HepG2 (cell line): Measurements from ENCODE around the gene PHLPP2. TPM values are rescaled to one million over a fixed set of nuclear protein-coding genes. Genes with fewer than 3 reads are reported as not detected.
A peak's percentile ranks its signal among the peaks of the same experiment; 100 is the strongest.

ENCODE experiments used
- FOXC1 ChIP-seq: sonication (generic); formaldehyde crosslinking; IDR thresholded peaks from 2 replicates; pipeline ENCODE4 v1.8.0; 2022; ENCODE audit warnings: mild to moderate bottlenecking, missing genetic modification reagents, borderline replicate concordance
- HDAC2 ChIP-seq: sonication (generic); formaldehyde crosslinking; IDR thresholded peaks from 2 replicates; pipeline ENCODE4 v1.4.0; 2020; ENCODE audit warnings: missing genetic modification reagents
- HNF4G ChIP-seq, 2 experiments: sonication (generic) in 1 of 2; formaldehyde crosslinking in 1 of 2; IDR thresholded peaks; 2 replicates each; pipeline versions ENCODE4 v1.4.0 to v1.6.1; 2011 to 2020; ENCODE audit warnings: borderline replicate concordance in 2 of 2, low read depth in 2 of 2, mild to moderate bottlenecking in 2 of 2, low read length in 1 of 2, missing genetic modification reagents in 1 of 2, moderate library complexity in 1 of 2
- KAT7 ChIP-seq: IDR thresholded peaks from 2 replicates; pipeline ENCODE4 v1.6.1; 2018; ENCODE audit warnings: borderline replicate concordance, missing compliant biosample characterization
- KLF11 ChIP-seq: IDR thresholded peaks from 2 replicates; pipeline ENCODE4 v1.6.1; 2016; ENCODE audit warnings: missing compliant biosample characterization
- NCOR1 ChIP-seq: fragments of 200-600 bp; sonication (generic); IDR thresholded peaks from 2 replicates; pipeline ENCODE4 v1.7.0; 2017; ENCODE audit warnings: antibody characterized with exemption, low read length, borderline replicate concordance
- RFX3 ChIP-seq: IDR thresholded peaks from 2 replicates; pipeline ENCODE4 v1.6.1; 2016; ENCODE audit warnings: missing biosample characterization, missing genetic modification reagents
- RFX5 ChIP-seq: IDR thresholded peaks from 2 replicates; pipeline ENCODE4 v1.6.1; 2011; ENCODE audit warnings: low read depth, low read length, improper control_type of control experiment
- SNAI1 ChIP-seq: sonication (generic); formaldehyde crosslinking; IDR thresholded peaks from 2 replicates; pipeline ENCODE4 v1.5.0; 2020; ENCODE audit warnings: mild to moderate bottlenecking, missing genetic modification reagents, borderline replicate concordance
- SRSF4 ChIP-seq: fragments of 200-400 bp; formaldehyde crosslinking; IDR thresholded peaks from one replicate; pipeline ENCODE4 v1.6.1; 2018; ENCODE audit warnings: mild to moderate bottlenecking, low read depth, low read length, moderate library complexity; ENCODE audit not compliant: poor library complexity, severe bottlenecking
- ZNF20 ChIP-seq: sonication (generic); formaldehyde crosslinking; IDR thresholded peaks from 2 replicates; pipeline ENCODE4 v1.4.0; 2020; ENCODE audit warnings: mild to moderate bottlenecking, moderate library complexity, missing genetic modification reagents
- ZNF260 ChIP-seq: sonication (generic); formaldehyde crosslinking; IDR thresholded peaks from 2 replicates; pipeline ENCODE4 v1.4.0; 2020; ENCODE audit warnings: missing genetic modification reagents, low read depth, mild to moderate bottlenecking, borderline replicate concordance
- ZNF550 ChIP-seq: sonication (generic); formaldehyde crosslinking; IDR thresholded peaks from 2 replicates; pipeline ENCODE4 v1.4.0; 2020; ENCODE audit warnings: mild to moderate bottlenecking, missing genetic modification reagents, borderline replicate concordance
- ZNF746 ChIP-seq: sonication (generic); formaldehyde crosslinking; IDR thresholded peaks from 2 replicates; pipeline ENCODE4 v1.8.0; 2022; ENCODE audit warnings: mild to moderate bottlenecking, missing genetic modification reagents
- polyA plus RNA-seq, 8 experiments: library from polyadenylated mRNA; depleted of rRNA in 3 of 8; stranded (reverse) in 7 of 8; unstranded in 1 of 8; fragments of >200 nt; fragmentation: Illumina TruSeq in 4 of 8; extraction: Trizol in 4 of 8; gene quantifications; 2 replicates each; pipeline versions ENCODE4 v1.2.1 to v1.2.3, GENCODE V29; 2011 to 2016; ENCODE audit warnings: low read depth in 4 of 8, missing spikeins in 1 of 8, mixed read lengths in 1 of 8; ENCODE audit not compliant: insufficient read depth in 1 of 8
- total RNA-seq, 5 experiments: library from RNA; depleted of rRNA; stranded (reverse); fragments of >200 nt; fragmentation: Illumina TruSeq; extraction: Trizol; gene quantifications; 2 replicates each; pipeline ENCODE4 v1.2.3, GENCODE V29; 2016; ENCODE audit warnings: low read depth in 1 of 5
- TF ChIP-seq, protein P1 (sequence below): sonication (generic); formaldehyde crosslinking; IDR thresholded peaks from 2 replicates; pipeline ENCODE4 v1.4.0; 2020; ENCODE audit warnings: mild to moderate bottlenecking, low read depth, missing genetic modification reagents
- TF ChIP-seq, protein P2 (sequence below): sonication (generic); formaldehyde crosslinking; IDR thresholded peaks from 2 replicates; pipeline ENCODE4 v1.8.1; 2023; ENCODE audit warnings: mild to moderate bottlenecking, missing genetic modification reagents
- TF ChIP-seq, protein P3 (sequence below): sonication (generic); formaldehyde crosslinking; IDR thresholded peaks from 2 replicates; pipeline ENCODE4 v1.5.1; 2020; ENCODE audit warnings: missing genetic modification reagents, mild to moderate bottlenecking, borderline replicate concordance
- TF ChIP-seq, protein P4 (sequence below): sonication (generic); formaldehyde crosslinking; IDR thresholded peaks from 2 replicates; pipeline ENCODE4 v1.5.0; 2020; ENCODE audit warnings: mild to moderate bottlenecking, missing genetic modification reagents, borderline replicate concordance
- TF ChIP-seq, protein P5 (sequence below): IDR thresholded peaks from 2 replicates; pipeline ENCODE4 v1.6.1; 2016; ENCODE audit warnings: low read depth, borderline replicate concordance

The PHLPP2 gene
- total and polyA plus RNA-seq, 2 of the 13 experiments (the other 11 are each of a cell fraction or from before 2014, with no cell fraction given): 8.9 TPM

DNA sequence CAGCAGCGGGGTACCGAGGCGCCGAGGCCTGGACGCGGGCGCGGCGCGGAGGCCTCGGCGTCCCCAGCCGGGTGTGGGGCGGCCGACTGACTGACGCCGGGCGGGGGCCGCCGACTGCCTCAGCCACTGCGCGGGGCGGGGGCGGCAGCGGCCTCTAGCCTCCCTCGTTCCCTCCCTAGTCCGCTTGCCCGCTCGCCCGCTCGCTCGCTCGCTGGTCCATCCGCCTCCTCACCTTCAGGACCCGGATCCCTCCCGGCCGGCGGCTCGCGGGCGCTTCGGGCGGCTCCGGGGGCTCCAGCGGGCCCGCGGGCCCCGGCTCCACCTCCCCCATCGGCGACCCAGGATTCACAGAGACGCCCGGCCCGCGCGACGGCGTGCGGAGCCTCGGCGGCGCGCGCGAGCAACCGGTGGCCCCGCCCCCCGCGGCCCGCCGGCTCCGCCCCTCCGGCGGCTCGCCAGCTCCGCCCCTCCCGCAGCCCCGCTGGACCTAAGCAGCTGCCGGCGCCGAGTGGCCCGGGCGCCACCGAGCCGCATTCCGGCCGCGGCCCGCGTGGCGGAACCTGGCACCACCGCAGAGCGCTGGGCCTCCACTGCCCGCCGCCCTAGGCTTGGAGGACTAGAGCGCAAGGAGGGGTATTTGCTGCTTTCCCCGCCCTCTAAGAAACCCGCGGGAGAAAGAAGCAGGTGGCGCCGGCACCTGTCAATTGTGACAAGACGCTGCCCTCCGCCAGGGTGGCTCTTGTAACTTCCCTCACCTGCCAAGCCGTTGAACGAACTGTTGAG lies 773 bp downstream of the PHLPP2 start (continued):
- TF ChIP-seq, protein P1, sequence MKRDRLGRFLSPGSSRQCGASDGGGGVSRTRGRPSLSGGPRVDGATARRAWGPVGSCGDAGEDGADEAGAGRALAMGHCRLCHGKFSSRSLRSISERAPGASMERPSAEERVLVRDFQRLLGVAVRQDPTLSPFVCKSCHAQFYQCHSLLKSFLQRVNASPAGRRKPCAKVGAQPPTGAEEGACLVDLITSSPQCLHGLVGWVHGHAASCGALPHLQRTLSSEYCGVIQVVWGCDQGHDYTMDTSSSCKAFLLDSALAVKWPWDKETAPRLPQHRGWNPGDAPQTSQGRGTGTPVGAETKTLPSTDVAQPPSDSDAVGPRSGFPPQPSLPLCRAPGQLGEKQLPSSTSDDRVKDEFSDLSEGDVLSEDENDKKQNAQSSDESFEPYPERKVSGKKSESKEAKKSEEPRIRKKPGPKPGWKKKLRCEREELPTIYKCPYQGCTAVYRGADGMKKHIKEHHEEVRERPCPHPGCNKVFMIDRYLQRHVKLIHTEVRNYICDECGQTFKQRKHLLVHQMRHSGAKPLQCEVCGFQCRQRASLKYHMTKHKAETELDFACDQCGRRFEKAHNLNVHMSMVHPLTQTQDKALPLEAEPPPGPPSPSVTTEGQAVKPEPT (CRISPR knock-in tag): no peak
- TF ChIP-seq ZNF746 (CRISPR knock-in tag): no peak
- 0 out of 2 replicates have a peak, but pooled peaks have one; percentile 74 for TF ChIP-seq ZNF550 (CRISPR knock-in tag)
- TF ChIP-seq SNAI1: no peak
- TF ChIP-seq NCOR1: no peak
- TF ChIP-seq, protein P2, sequence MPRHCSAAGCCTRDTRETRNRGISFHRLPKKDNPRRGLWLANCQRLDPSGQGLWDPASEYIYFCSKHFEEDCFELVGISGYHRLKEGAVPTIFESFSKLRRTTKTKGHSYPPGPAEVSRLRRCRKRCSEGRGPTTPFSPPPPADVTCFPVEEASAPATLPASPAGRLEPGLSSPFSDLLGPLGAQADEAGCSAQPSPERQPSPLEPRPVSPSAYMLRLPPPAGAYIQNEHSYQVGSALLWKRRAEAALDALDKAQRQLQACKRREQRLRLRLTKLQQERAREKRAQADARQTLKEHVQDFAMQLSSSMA (CRISPR knock-in tag): 0 out of 2 replicates have a peak, but pooled peaks have one; percentile 34
- TF ChIP-seq FOXC1: no peak
- TF ChIP-seq, protein P3, sequence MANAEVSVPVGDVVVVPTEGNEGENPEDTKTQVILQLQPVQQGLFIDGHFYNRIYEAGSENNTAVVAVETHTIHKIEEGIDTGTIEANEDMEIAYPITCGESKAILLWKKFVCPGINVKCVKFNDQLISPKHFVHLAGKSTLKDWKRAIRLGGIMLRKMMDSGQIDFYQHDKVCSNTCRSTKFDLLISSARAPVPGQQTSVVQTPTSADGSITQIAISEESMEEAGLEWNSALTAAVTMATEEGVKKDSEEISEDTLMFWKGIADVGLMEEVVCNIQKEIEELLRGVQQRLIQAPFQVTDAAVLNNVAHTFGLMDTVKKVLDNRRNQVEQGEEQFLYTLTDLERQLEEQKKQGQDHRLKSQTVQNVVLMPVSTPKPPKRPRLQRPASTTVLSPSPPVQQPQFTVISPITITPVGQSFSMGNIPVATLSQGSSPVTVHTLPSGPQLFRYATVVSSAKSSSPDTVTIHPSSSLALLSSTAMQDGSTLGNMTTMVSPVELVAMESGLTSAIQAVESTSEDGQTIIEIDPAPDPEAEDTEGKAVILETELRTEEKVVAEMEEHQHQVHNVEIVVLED: peak; percentile 31; the same call in 1 of the 2 replicates
- TF ChIP-seq SRSF4: no peak
- no peak for TF ChIP-seq ZNF20 (CRISPR knock-in tag)
- TF ChIP-seq RFX5: 0 out of 2 replicates have a peak, but pooled peaks have one; percentile 11
- TF ChIP-seq, protein P4, sequence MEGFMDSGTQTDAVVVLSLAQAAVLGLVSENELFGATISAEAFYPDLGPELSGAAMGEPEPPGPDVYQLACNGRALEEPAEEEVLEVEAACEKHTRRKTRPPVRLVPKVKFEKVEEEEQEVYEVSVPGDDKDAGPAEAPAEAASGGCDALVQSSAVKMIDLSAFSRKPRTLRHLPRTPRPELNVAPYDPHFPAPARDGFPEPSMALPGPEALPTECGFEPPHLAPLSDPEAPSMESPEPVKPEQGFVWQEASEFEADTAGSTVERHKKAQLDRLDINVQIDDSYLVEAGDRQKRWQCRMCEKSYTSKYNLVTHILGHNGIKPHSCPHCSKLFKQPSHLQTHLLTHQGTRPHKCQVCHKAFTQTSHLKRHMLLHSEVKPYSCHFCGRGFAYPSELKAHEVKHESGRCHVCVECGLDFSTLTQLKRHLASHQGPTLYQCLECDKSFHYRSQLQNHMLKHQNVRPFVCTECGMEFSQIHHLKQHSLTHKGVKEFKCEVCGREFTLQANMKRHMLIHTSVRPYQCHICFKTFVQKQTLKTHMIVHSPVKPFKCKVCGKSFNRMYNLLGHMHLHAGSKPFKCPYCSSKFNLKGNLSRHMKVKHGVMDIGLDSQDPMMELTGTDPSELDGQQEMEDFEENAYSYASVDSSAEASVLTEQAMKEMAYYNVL (CRISPR knock-in tag): 0 out of 2 replicates have a peak, but pooled peaks have one; percentile 38
- 0 out of 2 replicates have a peak, but pooled peaks have one; percentile 34 for TF ChIP-seq HDAC2
- no peak for TF ChIP-seq ZNF260 (CRISPR knock-in tag)
- TF ChIP-seq KAT7 (CRISPR knock-in tag): no peak; the same call in 1 of the 2 replicates
- TF ChIP-seq, protein P5, sequence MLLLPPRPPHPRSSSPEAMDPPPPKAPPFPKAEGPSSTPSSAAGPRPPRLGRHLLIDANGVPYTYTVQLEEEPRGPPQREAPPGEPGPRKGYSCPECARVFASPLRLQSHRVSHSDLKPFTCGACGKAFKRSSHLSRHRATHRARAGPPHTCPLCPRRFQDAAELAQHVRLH: no peak
- no peak for TF ChIP-seq RFX3 (CRISPR knock-in tag)
- no peak for TF ChIP-seq KLF11 (CRISPR knock-in tag)
- TF ChIP-seq HNF4G (IDR thresholded peaks at IDR 0.05; ENCODE audit: borderline replicate concordance, low read depth, low read length): 0 out of 2 replicates have a peak, but pooled peaks have one; percentile 12
- no peak for TF ChIP-seq HNF4G (CRISPR knock-in tag; IDR thresholded peaks at IDR 0.05; ENCODE audit: borderline replicate concordance, low read depth)
